PC-3 (cell line): ENCODE results near the gene IYD.

Experiments
- EZH2 ChIP-seq: fragments of 300-600 bp; sonication (generic); IDR thresholded peaks from one replicate; pipeline ENCODE4 v1.6.1; 2017; ENCODE audit warnings: antibody characterized with exemption, mild to moderate bottlenecking, low read length; ENCODE audit not compliant: unreplicated experiment
- TF ChIP-seq, protein P1 (sequence below): fragments of 300-600 bp; sonication (generic); conservative IDR thresholded peaks from 2 replicates; pipeline ENCODE4 v1.5.1; 2017; ENCODE audit warnings: antibody characterized with exemption, low read depth, mild to moderate bottlenecking, low read length

DNA sequence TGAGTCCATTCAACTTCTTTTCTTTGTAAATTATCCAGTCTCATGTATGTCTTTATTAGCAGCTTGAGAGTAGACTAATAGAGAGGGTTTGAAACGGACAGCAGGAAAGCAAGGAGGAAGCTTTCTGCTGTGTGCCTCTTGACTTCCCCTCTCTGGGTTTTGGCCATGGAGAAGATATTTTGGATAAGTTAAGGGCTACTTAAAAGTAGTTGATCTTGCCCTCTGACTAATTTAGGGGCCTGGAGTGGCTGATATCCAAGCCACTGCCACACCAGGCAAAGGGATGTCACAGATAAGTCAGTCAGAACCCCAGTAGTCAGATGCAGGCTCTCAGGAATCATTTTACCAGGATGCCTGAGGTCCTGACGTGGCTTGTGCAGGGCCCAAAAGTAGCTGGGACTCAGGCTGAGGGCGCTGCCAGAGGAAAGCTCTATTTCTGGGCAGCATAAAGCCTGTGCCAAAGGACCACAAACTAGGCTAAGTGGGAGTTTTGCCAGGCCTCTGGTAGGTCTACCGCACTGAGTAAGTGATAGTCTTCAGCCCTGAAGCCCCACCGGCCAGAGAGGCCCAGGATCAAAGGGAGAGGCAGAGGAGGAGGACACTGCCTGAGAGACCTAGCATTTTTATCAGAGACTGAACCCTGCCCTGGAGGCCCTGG, 41.6 kb upstream of the IYD start:
- TF ChIP-seq, protein P1, sequence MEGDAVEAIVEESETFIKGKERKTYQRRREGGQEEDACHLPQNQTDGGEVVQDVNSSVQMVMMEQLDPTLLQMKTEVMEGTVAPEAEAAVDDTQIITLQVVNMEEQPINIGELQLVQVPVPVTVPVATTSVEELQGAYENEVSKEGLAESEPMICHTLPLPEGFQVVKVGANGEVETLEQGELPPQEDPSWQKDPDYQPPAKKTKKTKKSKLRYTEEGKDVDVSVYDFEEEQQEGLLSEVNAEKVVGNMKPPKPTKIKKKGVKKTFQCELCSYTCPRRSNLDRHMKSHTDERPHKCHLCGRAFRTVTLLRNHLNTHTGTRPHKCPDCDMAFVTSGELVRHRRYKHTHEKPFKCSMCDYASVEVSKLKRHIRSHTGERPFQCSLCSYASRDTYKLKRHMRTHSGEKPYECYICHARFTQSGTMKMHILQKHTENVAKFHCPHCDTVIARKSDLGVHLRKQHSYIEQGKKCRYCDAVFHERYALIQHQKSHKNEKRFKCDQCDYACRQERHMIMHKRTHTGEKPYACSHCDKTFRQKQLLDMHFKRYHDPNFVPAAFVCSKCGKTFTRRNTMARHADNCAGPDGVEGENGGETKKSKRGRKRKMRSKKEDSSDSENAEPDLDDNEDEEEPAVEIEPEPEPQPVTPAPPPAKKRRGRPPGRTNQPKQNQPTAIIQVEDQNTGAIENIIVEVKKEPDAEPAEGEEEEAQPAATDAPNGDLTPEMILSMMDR, result no peak
- TF ChIP-seq EZH2, result no peak
